Memory B cell (primary cell): ENCODE results near the gene PLBD2.

Experiments
- ATAC-seq: fragments of 150-1000 bp; cut with Tn5 transposase; 2 replicates; pipeline ENCODE4 v1.10.0; 2021; ENCODE audit warnings: low read depth, mild to moderate bottlenecking, moderate library complexity
- DNase-seq, 2 donors: peaks; one replicate each; pipeline ENCODE4 v3.0.0; 2022; ENCODE audit warnings: low spot score in 2 of 2
- H3K27ac Mint-ChIP-seq: one replicate; pipeline ENCODE4 v1.8.0; 2022; ENCODE audit warnings: mild to moderate bottlenecking, moderate library complexity, mixed read lengths
- H3K27me3 Mint-ChIP-seq: one replicate; pipeline ENCODE4 v1.8.0; 2022; ENCODE audit warnings: mixed read lengths
- H3K36me3 Mint-ChIP-seq: one replicate; pipeline ENCODE4 v1.8.0; 2022; ENCODE audit warnings: mild to moderate bottlenecking, mixed read lengths
- H3K4me1 Mint-ChIP-seq: one replicate; pipeline ENCODE4 v1.8.0; 2022; ENCODE audit warnings: mixed read lengths
- H3K4me3 Mint-ChIP-seq: one replicate; pipeline ENCODE4 v1.8.0; 2022; ENCODE audit warnings: mild to moderate bottlenecking, moderate library complexity, mixed read lengths
- H3K9me3 Mint-ChIP-seq: one replicate; pipeline ENCODE4 v1.8.0; 2022; ENCODE audit warnings: mixed read lengths

PLBD2 gene

DNA sequence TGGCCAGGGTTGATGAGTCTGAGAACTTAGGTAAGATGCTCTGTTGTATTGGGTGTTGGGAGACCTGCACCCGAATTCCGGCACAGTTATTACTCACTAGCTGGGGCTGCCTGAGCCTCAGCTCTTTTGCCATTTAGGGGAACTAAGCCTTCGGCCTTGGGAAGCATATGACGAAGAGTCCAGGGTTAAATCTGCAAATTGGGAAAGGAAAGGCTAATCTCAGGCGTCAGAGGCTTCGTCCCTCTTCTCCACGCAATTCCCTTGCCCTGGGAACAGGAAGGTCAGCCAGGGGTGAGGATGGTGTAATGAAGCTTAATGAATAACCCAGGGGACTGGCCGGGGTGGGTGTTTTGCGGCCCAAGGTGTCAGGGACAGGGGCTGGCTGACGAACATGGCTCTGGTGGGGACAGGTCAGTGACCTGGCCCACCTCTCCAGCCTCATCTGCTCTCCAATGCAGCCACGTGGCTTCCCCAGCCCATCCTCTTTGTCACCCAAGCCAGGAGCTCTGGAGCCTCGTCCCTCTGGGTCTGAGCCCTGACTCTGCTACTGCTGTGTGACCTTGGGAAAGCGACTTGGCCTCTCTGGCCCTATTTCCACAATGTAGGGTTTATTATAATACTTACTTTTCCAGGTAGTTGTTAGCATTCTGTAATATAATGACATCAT is 60.0 kb downstream of the PLBD2 start:
- H3K27ac Mint-ChIP-seq = no peak overlapping the region
- no peak overlapping the region for H3K4me3 Mint-ChIP-seq

GRCh38 chr12:113420996-113421595 is 62.7 kb downstream of the PLBD2 start:
- H3K27me3 Mint-ChIP-seq = peaks cover 6% of the 10 kb centered on the region
- H3K4me3 Mint-ChIP-seq = no peak overlapping the region
- DNase-seq (no peak), ATAC-seq (no peak)
- peaks cover 9% of the 10 kb centered on the region for H3K4me1 Mint-ChIP-seq
- H3K36me3 Mint-ChIP-seq = no peaks in the 10 kb centered on the region
- no peaks in the 10 kb centered on the region for H3K9me3 Mint-ChIP-seq
- H3K27ac Mint-ChIP-seq = no peak overlapping the region

More for the DNA sequence above, 60.0 kb downstream of the PLBD2 start:
- Mint-ChIP-seq H3K27me3 (peaks cover 2% of the 10 kb centered on the region), H3K4me1 (peaks cover 12% of the 10 kb centered on the region), H3K36me3 (peaks cover 2% of the 10 kb centered on the region), H3K9me3 (peaks cover 2% of the 10 kb centered on the region)
- DNase-seq (no peak), ATAC-seq (no peak)

DNA sequence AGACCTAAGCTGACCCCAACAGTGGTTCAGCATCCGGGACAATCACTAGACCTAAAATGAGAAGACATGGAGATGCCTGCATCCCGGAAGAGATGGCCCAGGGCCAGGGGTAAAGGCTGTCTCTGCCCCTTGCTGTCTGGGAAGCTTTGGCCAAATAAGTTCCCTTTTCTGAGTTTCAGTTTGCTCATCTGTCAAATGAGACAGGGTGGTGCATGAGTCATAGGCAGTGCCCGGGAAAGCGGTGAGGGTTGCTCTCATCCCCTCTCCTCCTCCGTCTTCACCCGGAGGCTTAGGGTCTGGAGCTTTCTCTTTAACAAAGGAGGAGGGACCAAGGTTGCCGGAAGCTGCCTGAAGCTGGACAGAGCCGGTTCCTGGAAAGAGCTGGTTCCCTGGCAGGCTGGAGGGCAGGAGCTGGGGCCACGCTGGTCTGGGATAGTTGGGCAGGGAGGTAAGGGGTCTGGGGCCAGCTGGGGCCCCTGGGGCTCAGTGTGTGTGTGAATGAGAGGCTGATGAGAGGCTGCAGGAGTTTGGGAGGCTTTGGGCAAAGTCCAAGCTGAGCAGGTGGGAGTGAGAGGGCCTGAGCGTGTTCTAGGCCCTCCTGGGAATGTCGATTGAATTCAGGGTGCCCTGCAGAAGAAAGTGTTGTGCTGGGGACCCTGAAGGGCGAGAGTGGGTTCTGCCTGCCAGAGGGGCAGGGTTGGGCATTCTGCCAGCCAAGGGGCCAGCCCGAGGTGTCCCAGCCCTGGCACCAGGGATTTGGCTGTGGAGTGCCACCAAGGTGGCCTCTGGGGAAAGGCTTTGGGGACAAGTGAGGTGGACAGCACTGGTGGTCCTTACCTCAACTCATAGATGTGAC is 63.9 kb downstream of the PLBD2 start, which contains the start of gene SDSL:
Gene SDSL, plus strand, starts transcription at position 351 of the 856 bp plus-strand sequence. CDS start 5,603 bp downstream, outside the sequence.
- Mint-ChIP-seq H3K27ac (peak within 1 kb of the TSS; percentile 87), H3K4me1 (peaks cover 10% of the 10 kb centered on the region), H3K9me3 (no peaks in the 10 kb centered on the region)

DNA sequence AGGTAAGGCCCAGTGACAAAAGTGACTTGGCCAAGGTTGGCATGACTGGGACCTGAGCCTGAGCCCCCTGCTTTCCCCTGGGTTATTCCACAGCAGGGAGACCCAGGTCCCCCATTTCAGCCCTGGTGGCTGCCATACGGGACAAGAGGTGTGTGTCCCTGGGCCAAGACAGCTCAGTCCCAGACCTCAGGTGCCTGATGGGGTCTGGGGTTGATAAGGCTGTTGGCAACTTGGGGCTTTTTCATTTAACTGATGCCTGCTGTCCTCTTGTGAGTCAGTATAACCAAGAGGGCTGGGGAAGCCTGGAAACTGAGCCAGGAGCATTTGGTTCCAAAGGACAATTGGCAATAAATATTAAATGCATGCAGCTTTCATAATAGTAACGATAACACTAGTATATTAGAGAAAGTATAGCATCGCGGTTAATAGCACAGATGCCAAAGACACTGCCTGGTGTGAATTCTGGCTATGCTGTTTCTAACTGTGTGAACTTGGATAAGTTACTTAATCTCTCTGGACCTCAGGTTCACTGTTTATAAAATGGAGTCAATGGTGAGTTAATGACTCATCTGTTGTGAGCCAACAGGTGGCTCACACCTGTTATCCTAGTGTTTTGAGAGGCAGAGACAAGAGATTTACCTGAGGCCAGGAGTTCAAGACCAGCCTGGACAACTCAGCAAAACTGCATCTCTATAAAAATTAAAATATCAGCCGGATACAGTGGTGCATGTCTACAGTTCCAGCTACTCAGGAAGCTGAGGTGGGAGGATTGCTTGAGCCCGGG is 64.7 kb downstream of the PLBD2 start:
- no peaks in the 10 kb centered on the region for H3K36me3 Mint-ChIP-seq
- DNase-seq = no peak
- no peak for ATAC-seq
- H3K4me1 Mint-ChIP-seq = peaks cover 10% of the 10 kb centered on the region
- H3K27ac Mint-ChIP-seq = no peak overlapping the region
- H3K9me3 Mint-ChIP-seq = no peaks in the 10 kb centered on the region
- H3K27me3 Mint-ChIP-seq = peaks cover 9% of the 10 kb centered on the region
- H3K4me3 Mint-ChIP-seq = no peak overlapping the region

More for the DNA sequence above, 63.9 kb downstream of the PLBD2 start, which contains the start of gene SDSL:
- Mint-ChIP-seq H3K4me3 (peak within 1 kb of the TSS; percentile 53), H3K36me3 (no peaks in the 10 kb centered on the region), H3K27me3 (peaks cover 7% of the 10 kb centered on the region)
- ATAC-seq = peak; percentile 96
- peak; percentile 39 to 45 for DNase-seq

GRCh38 chr12:113424456-113424855 is 66.1 kb downstream of the PLBD2 start:
- no peaks in the 10 kb centered on the region for H3K36me3 Mint-ChIP-seq
- H3K9me3 Mint-ChIP-seq = no peaks in the 10 kb centered on the region
- H3K4me1 Mint-ChIP-seq = peaks cover 10% of the 10 kb centered on the region
- ATAC-seq = no peak
- H3K27ac Mint-ChIP-seq = no peak overlapping the region
- no peak for DNase-seq
- no peak overlapping the region for H3K4me3 Mint-ChIP-seq
- H3K27me3 Mint-ChIP-seq = peaks cover 16% of the 10 kb centered on the region

GRCh38 chr12:113424915-113425823 is 66.8 kb downstream of the PLBD2 start:
- peaks cover 10% of the 10 kb centered on the region for H3K4me1 Mint-ChIP-seq
- peaks cover 3% of the 10 kb centered on the region for H3K36me3 Mint-ChIP-seq
- H3K27ac Mint-ChIP-seq = no peak overlapping the region
- ATAC-seq (no peak), DNase-seq (peak; percentile 35 to 46)
- peaks cover 3% of the 10 kb centered on the region for H3K9me3 Mint-ChIP-seq
- peaks cover 20% of the 10 kb centered on the region for H3K27me3 Mint-ChIP-seq
- no peak overlapping the region for H3K4me3 Mint-ChIP-seq

DNA sequence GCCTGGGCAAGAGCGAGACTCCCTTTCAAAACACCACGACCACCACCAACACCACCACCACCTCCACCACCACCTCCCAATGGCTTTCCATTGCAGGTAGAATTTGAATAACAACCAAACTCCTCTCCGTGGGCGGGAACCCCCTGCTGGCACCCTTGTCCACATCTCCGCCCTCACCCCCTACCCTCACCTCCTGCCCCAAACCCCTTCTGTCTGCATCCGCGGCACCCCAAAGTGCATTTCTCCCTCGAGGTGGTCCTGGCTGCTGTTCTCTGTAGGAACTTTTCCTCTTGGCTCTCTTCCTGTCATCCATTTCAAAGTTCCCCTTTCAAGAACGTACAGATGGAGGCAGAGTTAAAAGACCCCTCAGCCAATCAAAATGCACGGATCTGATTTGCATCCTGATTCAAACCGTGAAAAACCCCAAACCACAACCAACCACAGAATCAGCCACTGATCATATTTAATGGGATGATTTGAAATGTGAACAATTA is 67.6 kb downstream of the PLBD2 start:
- H3K9me3 Mint-ChIP-seq = peaks cover 3% of the 10 kb centered on the region
- DNase-seq (no peak), ATAC-seq (peak; percentile 14)
- peaks cover 26% of the 10 kb centered on the region for H3K27me3 Mint-ChIP-seq
- H3K27ac Mint-ChIP-seq = no peak overlapping the region
- H3K36me3 Mint-ChIP-seq = peaks cover 3% of the 10 kb centered on the region
- H3K4me3 Mint-ChIP-seq = peak overlapping the region; percentile 9
- H3K4me1 Mint-ChIP-seq = peaks cover 10% of the 10 kb centered on the region

DNA sequence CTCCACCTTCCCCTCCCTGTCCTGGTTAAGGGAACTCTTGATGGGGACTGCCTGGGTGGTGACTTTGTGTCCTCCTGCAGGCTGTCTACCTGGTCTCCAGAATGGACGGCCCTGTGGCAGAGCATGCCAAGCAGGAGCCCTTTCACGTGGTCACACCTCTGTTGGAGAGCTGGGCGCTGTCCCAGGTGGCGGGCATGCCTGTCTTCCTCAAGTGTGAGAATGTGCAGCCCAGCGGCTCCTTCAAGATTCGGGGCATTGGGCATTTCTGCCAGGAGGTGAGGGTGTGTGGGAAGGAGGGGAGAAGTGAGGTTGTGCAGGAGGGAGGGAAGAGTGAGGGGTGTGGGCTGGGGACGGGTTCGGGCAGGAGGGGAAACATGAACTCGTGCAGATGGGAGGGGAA is 69.5 kb downstream of the PLBD2 start:
- DNase-seq = no peak
- Mint-ChIP-seq H3K36me3 (peaks cover 6% of the 10 kb centered on the region), H3K27me3 (peaks cover 34% of the 10 kb centered on the region), H3K9me3 (peaks cover 3% of the 10 kb centered on the region), H3K4me1 (peaks cover 4% of the 10 kb centered on the region), H3K4me3 (no peak overlapping the region), H3K27ac (no peak overlapping the region)
- ATAC-seq = no peak

DNA sequence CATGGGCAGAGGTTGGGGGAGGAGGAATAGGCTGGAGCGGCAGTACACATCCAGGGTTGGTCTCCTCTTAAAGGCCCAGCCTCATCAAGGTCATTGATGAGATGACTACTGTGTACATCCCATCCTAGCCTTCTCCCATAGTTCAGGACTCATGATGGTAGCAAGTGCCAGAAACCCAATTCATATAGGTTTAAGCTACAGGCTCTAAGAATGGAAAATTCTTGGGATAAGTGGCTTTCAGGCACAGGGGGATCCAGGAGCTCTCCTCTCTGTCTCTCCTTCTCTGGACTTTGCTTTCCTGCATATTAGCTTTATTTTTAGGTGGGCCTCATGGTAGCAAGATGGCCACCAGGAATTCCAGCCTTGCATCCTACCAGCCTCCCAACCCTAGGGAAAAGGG is 70.1 kb downstream of the PLBD2 start:
- peaks cover 6% of the 10 kb centered on the region for H3K36me3 Mint-ChIP-seq
- no peak overlapping the region for H3K27ac Mint-ChIP-seq
- ATAC-seq = no peak
- peaks cover 3% of the 10 kb centered on the region for H3K9me3 Mint-ChIP-seq
- peaks cover 35% of the 10 kb centered on the region for H3K27me3 Mint-ChIP-seq
- peaks cover 4% of the 10 kb centered on the region for H3K4me1 Mint-ChIP-seq
- H3K4me3 Mint-ChIP-seq = no peak overlapping the region
- DNase-seq = no peak

DNA sequence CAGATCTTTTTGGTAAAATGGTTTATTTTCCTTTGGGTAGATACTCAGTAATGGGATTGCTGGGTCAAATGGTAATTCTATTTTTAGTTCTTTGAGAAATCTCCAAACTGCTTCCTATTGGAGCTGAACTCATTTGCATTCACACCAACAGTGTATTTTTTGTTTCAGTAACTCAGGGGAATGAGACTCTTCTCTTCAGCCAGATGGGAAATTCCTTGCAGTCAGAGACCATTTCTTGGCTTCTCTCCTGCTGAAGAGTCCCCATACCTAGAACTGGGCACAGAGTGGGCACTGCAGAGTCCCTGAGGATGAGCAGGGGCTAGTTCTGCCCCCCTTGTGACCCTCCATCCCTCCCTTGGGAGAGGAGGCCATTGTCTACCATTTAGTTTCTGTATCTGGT is 74.6 kb downstream of the PLBD2 start:
- Mint-ChIP-seq H3K4me1 (no peaks in the 10 kb centered on the region), H3K36me3 (peaks cover 6% of the 10 kb centered on the region), H3K27me3 (peaks cover 27% of the 10 kb centered on the region), H3K27ac (no peak overlapping the region), H3K4me3 (no peak overlapping the region), H3K9me3 (peaks cover 3% of the 10 kb centered on the region)
- no peak for DNase-seq
- ATAC-seq = no peak

- Mint-ChIP-seq H3K4me3 (no peak overlapping the region), H3K9me3 (no peaks in the 10 kb centered on the region), H3K27me3 (peaks cover 19% of the 10 kb centered on the region), H3K4me1 (no peaks in the 10 kb centered on the region), H3K27ac (no peak overlapping the region), H3K36me3 (peaks cover 2% of the 10 kb centered on the region)
- no peak for DNase-seq
- ATAC-seq = no peak
Observed at GRCh38 chr12:113435367-113435766, 77.0 kb downstream of the PLBD2 start.

DNA sequence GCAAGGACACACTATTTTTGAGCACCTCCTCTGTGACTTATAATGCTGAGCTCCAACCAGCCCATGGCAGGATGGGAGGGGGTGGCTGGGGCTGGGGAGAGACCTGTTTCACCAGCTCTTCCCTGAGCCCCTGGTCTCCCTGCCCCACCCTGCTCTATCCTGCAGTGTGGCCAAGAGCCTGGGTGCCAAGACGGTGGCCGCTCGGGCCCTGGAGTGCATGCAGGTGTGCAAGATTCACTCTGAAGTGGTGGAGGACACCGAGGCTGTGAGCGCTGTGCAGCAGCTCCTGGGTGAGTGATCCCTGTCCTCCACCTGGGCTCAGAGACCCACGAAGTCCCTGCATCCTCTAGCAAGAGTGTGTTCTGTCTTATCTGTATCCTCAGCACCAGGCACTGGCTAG is 78.2 kb downstream of the PLBD2 start:
- DNase-seq = no peak
- H3K4me1 Mint-ChIP-seq = no peaks in the 10 kb centered on the region
- H3K27me3 Mint-ChIP-seq = peaks cover 12% of the 10 kb centered on the region
- no peaks in the 10 kb centered on the region for H3K9me3 Mint-ChIP-seq
- H3K27ac Mint-ChIP-seq = no peak overlapping the region
- no peak overlapping the region for H3K4me3 Mint-ChIP-seq
- H3K36me3 Mint-ChIP-seq = peaks cover 2% of the 10 kb centered on the region
- no peak for ATAC-seq
